Adrenal gland (tissue), 5 donors: ENCODE data around the gene UNC93B1.

Experiments
- CTCF ChIP-seq, 6 experiments: fragments of 450-650 bp in 4 of 6; fragments of 200-600 bp in 2 of 6; sonication (generic) in 1 of 6; IDR thresholded peaks; 1 replicate in 5 of 6; 2 replicates in 1 of 6; pipeline versions ENCODE4 v1.5.1 to v1.8.0; 2016 to 2021; ENCODE audit warnings: antibody characterized with exemption in 6 of 6, mild to moderate bottlenecking in 2 of 6, moderate library complexity in 1 of 6
- POLR2A ChIP-seq, 2 donors: fragments of 450-650 bp; IDR thresholded peaks; one replicate each; pipeline ENCODE4 v1.6.1; 2017; ENCODE audit warnings: antibody characterized with exemption in 2 of 2, mild to moderate bottlenecking in 2 of 2, moderate library complexity in 1 of 2
- donor health status: DM: no; HTN: no; CAD: no.

DNA sequence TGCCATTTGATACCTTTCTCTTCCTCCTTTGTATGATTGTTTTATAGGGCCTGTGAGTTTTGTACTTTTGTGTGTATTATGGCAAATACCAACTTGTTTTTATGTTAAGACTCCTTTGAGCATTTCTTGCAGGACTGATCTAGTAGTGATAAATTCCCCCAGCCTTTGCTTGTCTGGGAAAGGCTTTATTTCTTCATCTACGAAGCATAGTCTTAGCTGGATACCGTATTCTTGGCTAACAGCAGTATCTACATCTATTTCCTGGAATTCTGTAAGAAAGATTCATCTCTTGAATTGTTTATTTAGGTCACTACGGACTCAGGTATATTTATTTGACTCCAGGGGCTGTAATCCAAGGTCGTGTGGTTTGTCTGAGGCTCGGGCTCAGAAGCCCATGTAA is 20.6 kb upstream of the UNC93B1 start:
- TF ChIP-seq CTCF (IDR thresholded peaks at IDR 0.05) (no peak), POLR2A (IDR thresholded peaks at IDR 0.05) (no peak)
